T follicular helper cell (primary cell): ENCODE data around the gene SSNA1.

Experiments used
- DNase-seq: peaks from one replicate; pipeline ENCODE4 v3.0.0-alpha.2; 2020; ENCODE audit warnings: low read depth
- total RNA-seq, 2 experiments: gene quantifications; one replicate each; lab custom pipeline; 2026; lab: John Stamatoyannopoulos, UW

The SSNA1 gene
- total RNA-seq, result 47.4 to 57.9 reads per million in 2 experiments

- peak; percentile 87 for DNase-seq
Measured at GRCh38 chr9:137188490-137189296, at the start of gene SSNA1, which contains the start of gene ANAPC2. TSS of gene SSNA1 (plus strand) at chr9:137188676. CDS start at chr9:137188727, 51 bp downstream. TSS of gene ANAPC2 (minus strand) at chr9:137188560. CDS start at chr9:137188532, 28 bp downstream.

DNA sequence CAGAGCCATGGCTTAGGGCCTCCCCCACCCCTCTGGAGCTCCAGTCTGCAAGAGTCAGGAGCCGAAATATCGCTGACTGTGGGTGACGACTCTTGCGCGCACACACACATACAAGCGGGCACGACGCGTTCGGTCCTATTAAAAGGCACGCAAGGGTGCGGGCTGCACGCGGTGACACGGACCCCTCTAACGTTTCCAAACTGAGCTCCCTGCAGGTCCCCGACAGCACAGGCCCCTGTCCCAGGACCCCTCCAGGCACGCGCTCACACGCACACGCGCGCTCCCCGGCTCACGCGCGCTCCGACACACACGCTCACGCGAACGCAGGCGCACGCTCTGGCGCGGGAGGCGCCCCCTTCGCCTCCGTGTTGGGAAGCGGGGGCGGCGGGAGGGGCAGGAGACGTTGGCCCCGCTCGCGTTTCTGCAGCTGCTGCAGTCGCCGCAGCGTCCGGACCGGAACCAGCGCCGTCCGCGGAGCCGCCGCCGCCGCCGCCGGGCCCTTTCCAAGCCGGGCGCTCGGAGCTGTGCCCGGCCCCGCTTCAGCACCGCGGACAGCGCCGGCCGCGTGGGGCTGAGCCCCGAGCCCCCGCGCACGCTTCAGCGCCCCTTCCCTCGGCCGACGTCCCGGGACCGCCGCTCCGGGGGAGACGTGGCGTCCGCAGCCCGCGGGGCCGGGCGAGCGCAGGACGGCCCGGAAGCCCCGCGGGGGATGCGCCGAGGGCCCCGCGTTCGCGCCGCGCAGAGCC is 49.6 kb upstream of the SSNA1 start, which contains the start of gene GRIN1:
TSS of gene GRIN1 (plus strand) at position 433 of the 746 bp plus-strand sequence. CDS start 333 bp downstream, outside the sequence.
- DNase-seq, result no peak

DNA sequence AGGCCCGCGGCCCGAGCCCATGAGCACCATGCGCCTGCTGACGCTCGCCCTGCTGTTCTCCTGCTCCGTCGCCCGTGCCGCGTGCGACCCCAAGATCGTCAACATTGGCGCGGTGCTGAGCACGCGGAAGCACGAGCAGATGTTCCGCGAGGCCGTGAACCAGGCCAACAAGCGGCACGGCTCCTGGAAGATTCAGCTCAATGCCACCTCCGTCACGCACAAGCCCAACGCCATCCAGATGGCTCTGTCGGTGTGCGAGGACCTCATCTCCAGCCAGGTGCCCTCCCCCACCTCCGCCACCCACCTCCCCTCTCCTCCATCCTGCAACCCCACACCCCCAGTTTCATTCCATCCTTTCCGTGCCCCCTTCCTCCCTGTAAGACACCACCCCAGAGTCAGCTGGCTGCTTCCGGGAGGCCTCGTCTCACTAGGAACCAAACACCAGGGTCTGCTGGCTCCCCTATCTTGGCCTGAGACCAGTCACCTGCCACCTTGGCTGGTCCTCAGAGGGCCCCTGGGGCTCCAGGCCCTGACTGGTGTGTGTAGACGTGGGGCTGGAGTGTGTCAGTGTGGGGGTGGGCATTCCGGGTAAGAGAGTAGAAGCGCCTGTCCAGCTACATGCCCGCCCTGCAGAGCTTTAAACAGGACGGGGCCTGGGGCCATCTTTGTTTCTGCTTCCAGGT is 48.9 kb upstream of the SSNA1 start:
- no peak for DNase-seq

GRCh38 chr9:137140151-137141012 is 48.1 kb upstream of the SSNA1 start:
- DNase-seq, result no peak

DNA sequence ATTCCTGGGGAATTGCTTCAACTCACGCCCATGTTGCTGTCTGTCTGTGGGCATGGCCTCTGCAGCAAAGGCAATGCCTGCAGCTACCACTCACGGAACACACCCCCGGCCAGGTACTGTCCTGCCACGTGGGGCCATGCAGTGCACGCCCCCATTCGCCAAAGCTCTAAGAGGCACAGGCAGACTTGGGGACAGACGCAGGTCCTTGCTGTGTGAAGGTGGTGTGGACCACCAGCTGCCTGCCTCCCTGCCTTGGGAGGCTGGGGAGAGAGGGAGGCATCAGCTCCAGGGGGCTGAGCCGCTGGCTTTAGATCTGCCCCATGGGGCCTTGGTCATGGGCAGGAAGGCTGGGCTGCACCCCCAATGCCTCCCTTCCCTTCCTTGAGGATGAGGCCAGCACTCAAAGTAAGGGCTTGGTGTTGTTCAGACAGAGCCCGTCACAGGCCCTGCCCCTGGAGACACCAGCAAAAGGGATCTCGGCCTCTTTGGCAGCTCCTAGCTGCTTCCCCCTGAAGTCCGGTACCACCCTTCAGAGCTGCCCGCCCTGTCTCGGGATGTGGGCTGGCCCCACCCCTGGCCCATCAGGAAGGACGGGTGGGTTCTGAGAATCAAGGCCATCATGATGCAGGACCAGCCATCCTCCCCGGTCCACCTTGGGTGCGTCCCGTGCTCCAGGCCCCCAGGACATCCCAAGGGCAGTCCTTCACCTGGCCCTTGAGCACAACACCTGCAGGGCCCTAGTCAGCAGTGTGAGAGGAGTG is 47.2 kb upstream of the SSNA1 start:
- no peak for DNase-seq

DNA sequence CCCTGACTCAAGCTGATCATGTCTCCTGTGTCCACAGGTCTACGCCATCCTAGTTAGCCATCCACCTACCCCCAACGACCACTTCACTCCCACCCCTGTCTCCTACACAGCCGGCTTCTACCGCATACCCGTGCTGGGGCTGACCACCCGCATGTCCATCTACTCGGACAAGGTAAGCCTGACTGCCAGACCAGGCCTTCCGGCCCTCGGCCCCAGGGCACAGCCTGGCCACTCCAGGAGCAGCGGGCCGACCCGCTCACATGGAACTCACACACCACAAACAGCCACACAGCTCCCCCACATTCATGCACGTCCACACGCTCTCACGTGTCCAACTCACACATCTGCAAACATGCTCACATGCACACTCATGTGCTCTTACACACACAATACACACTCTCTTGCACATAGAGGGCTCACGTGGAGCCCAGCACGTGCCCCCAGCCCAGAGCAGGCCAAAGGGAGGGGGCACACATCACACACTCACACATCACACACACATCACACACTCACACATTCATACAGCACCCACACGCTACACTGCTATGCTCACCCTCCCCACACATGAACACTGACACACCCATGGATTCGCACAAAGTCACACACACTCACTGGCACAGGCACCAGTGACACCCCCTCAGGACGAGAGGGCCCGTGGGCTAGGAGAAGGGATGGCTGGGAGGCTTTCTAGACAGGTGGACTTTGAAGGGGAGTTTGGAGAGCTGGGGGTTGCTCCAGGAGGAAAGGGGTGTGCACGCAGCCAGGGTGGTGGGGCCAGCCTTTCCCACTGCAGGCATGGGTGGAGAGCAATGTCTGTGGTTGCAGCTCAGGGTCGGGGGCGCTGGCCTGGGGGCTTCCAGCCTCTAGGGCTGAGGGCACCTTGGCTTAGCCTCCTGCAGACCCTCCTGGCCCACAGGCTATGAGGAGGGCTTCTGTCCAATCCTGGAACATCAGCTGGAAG is 46.2 kb upstream of the SSNA1 start:
- DNase-seq, result no peak

DNA sequence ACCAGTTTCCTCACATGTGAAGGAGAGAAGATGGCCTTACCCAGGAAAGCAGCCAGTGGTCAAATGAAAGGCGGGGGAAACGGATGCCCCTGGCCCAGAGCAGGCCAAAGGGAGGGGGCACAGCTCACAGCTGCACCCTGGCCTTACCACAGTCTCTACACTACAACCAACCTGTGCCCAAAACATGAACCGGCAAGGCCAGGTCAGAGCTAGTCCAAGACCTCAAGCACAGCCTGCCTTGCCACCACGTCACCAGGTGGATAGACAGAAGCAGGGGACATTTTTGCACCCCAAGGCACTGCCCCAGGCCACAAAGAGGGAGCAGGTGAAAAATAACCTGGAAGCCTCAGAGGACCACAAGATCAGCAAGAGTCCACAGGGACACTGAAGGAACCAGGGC is 45.0 kb upstream of the SSNA1 start:
- no peak for DNase-seq

- no peak for DNase-seq
Measured at GRCh38 chr9:137145731-137146526, 42.5 kb upstream of the SSNA1 start.

GRCh38 chr9:137146527-137146918 is 42.0 kb upstream of the SSNA1 start:
- no peak for DNase-seq

DNA sequence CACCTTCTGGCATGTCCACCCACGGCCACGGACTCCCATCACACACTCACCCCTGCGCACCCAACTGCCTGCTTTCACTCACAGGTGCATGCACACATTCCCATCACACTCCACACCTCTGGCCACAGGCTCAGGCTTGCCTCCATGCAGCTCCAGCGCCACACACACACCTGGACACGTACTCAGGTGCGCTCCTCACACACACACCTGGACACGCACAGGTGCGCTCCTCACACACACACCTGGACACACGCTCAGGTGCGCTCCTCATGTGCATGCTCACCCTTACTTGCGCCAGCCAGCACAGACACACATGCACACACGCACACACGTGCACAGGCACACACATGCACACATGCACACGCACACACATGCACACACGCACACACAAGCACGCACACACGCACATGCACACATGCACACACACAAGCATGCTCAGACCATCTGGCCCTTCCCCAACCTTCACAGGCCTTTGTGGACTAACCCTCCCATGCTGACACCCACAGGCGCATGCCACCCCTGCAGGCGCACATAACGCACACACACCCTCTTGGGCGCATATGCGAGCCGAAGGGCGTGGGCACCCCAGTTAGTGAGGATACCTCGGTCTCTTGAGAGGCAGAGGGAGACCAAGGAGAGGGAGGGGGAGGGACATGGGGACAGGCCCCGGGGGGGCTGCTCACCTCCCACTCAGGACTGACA is 41.2 kb upstream of the SSNA1 start:
- DNase-seq, result no peak

GRCh38 chr9:137147793-137148160 is 40.7 kb upstream of the SSNA1 start:
- DNase-seq, result no peak

GRCh38 chr9:137148242-137148641 is 40.2 kb upstream of the SSNA1 start:
- no peak for DNase-seq

- no peak for DNase-seq
Measured at GRCh38 chr9:137148661-137149060, 39.8 kb upstream of the SSNA1 start.

GRCh38 chr9:137149363-137149762 is 39.1 kb upstream of the SSNA1 start:
- DNase-seq, result no peak

- DNase-seq, result no peak
Measured at GRCh38 chr9:137149942-137150616, 38.4 kb upstream of the SSNA1 start.

- no peak for DNase-seq
Measured at GRCh38 chr9:137150617-137151457, 37.6 kb upstream of the SSNA1 start.
